Chondrocyte (in vitro differentiated cells): ENCODE data around the gene SLITRK6. TPM values are rescaled to one million over a fixed set of nuclear protein-coding genes. Genes with fewer than 3 reads are reported as not detected.
"Not testable (repeated sequence)": the region's sequence is repeated elsewhere in the genome, so short reads cannot be mapped to it uniquely, and the experiment has no call there.

Experiments
- DNase-seq: peaks from one replicate; pipeline ENCODE4 v3.0.0; 2021; ENCODE audit warnings: mixed read lengths, low spot score
- H3K27ac Mint-ChIP-seq: one replicate; pipeline ENCODE4 v1.8.0; 2021; ENCODE audit warnings: mild to moderate bottlenecking, moderate library complexity, mixed read lengths; ENCODE audit not compliant: unreplicated experiment
- H3K27me3 Mint-ChIP-seq: 2 replicates; pipeline ENCODE4 v1.8.0; 2021; ENCODE audit warnings: low read depth, mixed read lengths
- H3K36me3 Mint-ChIP-seq: 2 replicates; pipeline ENCODE4 v1.8.0; 2021; ENCODE audit warnings: low read depth, mixed read lengths
- H3K4me1 Mint-ChIP-seq: 2 replicates; pipeline ENCODE4 v1.8.0; 2021; ENCODE audit warnings: low read depth, mild to moderate bottlenecking, mixed read lengths
- H3K4me3 Mint-ChIP-seq: one replicate; pipeline ENCODE4 v1.8.0; 2021; ENCODE audit warnings: mild to moderate bottlenecking, moderate library complexity, mixed read lengths; ENCODE audit not compliant: unreplicated experiment
- H3K9me3 Mint-ChIP-seq: 2 replicates; pipeline ENCODE4 v1.8.0; 2021; ENCODE audit warnings: low read depth, mixed read lengths
- total RNA-seq: library from RNA; stranded (reverse); gene quantifications from 3 replicates; pipeline ENCODE4 v1.2.1, GENCODE V29; 2021
- TF ChIP-seq, protein P1 (sequence below): fragments of 200-600 bp; sonication (generic); IDR thresholded peaks from 2 replicates; pipeline ENCODE4 v1.5.0; 2021; ENCODE audit warnings: antibody characterized with exemption, mild to moderate bottlenecking, moderate library complexity

Gene SLITRK6
- total RNA-seq, 1 donor from 2014 or later: not detected

DNA sequence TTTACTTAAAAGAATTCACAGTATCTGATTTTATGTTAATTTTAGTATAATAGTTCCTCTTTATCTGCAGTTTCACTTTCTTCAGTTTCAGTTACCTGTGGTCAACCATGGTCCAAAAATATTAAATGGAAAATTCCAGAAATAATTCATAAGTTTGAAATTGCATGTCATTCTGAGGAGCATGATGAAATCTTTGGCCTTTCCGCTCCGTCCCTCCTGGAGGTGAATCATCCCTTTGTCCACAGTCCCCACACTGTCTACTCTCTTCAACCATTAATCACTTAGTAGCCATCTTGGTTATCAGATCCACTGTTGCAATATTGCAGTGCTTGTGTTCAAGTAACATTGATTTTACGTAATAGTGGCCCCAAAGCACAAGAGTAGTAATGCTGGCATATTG lies 26.9 kb downstream of the SLITRK6 start:
- Mint-ChIP-seq H3K36me3 (no peaks in the 10 kb centered on the region), H3K4me1 (peaks cover 4% of the 10 kb centered on the region), H3K4me3 (no peak overlapping the region), H3K27ac (no peak overlapping the region), H3K27me3 (peaks cover 5% of the 10 kb centered on the region), H3K9me3 (peaks cover 8% of the 10 kb centered on the region)
- no peak for DNase-seq
- TF ChIP-seq, protein P1, sequence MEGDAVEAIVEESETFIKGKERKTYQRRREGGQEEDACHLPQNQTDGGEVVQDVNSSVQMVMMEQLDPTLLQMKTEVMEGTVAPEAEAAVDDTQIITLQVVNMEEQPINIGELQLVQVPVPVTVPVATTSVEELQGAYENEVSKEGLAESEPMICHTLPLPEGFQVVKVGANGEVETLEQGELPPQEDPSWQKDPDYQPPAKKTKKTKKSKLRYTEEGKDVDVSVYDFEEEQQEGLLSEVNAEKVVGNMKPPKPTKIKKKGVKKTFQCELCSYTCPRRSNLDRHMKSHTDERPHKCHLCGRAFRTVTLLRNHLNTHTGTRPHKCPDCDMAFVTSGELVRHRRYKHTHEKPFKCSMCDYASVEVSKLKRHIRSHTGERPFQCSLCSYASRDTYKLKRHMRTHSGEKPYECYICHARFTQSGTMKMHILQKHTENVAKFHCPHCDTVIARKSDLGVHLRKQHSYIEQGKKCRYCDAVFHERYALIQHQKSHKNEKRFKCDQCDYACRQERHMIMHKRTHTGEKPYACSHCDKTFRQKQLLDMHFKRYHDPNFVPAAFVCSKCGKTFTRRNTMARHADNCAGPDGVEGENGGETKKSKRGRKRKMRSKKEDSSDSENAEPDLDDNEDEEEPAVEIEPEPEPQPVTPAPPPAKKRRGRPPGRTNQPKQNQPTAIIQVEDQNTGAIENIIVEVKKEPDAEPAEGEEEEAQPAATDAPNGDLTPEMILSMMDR: no peak

DNA sequence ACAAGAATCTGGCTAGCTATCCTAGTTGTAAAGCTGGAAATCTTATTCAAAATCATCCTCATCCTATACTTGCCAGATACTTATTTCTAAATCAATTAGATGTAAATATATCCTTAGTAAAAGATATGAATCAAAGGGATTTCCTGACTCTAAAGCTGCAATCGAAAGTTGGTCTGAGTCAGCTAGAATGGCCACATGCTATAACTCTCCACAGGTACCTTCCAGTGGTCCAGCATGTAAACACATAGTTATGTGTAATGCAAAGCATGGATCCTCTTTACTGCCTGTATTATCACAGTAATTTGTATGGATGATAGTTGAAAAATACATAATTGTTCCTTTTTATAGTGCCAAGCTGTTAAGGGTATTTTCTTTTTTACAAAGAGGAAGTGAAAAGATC lies 27.4 kb downstream of the SLITRK6 start:
- Mint-ChIP-seq H3K4me3 (no peak overlapping the region), H3K27ac (no peak overlapping the region), H3K27me3 (peaks cover 8% of the 10 kb centered on the region), H3K9me3 (peaks cover 8% of the 10 kb centered on the region), H3K4me1 (peaks cover 4% of the 10 kb centered on the region), H3K36me3 (no peaks in the 10 kb centered on the region)
- no peak for DNase-seq
- TF ChIP-seq, protein P1: no peak

DNA sequence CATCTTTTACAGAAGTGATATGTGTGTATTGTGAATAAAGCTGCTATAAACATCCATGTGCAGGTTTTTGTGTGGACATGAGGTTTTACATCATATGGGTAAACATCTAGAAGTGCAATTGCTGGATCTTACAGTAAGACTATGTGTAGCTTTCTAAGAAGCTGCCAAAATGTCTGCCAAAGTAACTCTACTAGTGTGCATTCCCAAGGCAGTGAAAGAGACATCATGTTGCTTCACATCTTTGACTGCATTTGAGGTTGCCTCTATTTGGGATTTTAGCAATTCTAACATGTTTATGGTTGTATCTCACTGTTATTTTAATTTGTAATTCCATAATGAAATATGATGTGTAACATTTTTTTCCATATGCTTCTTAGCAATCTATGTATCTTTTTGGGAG lies 30.3 kb downstream of the SLITRK6 start:
- no peak overlapping the region for H3K27ac Mint-ChIP-seq
- TF ChIP-seq, protein P1: no peak
- H3K27me3 Mint-ChIP-seq: peaks cover 10% of the 10 kb centered on the region
- H3K4me3 Mint-ChIP-seq: no peak overlapping the region
- peaks cover 4% of the 10 kb centered on the region for H3K4me1 Mint-ChIP-seq
- DNase-seq: no peak
- no peaks in the 10 kb centered on the region for H3K36me3 Mint-ChIP-seq
- H3K9me3 Mint-ChIP-seq: peaks cover 2% of the 10 kb centered on the region

DNA sequence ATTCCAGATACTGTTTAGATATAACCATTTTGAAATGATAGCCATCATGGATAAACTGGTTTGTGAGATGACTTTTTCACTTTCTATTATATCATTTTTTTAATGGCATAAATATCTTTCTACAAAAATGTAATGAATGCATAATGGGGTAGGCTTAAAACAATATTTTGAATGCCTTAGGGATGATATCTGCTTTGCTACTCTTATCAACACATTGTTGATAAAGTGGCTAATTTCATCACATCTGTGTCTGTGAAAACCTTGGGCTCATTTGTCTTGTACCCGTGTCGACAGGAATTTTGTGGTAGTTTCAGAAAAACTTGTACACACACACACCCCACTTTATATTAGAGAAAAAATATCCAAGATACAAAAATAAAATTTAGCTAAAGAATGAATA lies 44.1 kb downstream of the SLITRK6 start:
- Mint-ChIP-seq H3K4me1 (peaks cover 5% of the 10 kb centered on the region), H3K36me3 (no peaks in the 10 kb centered on the region), H3K9me3 (no peaks in the 10 kb centered on the region), H3K4me3 (no peak overlapping the region), H3K27me3 (no peaks in the 10 kb centered on the region), H3K27ac (no peak overlapping the region)
- TF ChIP-seq, protein P1: no peak
- no peak for DNase-seq

DNA sequence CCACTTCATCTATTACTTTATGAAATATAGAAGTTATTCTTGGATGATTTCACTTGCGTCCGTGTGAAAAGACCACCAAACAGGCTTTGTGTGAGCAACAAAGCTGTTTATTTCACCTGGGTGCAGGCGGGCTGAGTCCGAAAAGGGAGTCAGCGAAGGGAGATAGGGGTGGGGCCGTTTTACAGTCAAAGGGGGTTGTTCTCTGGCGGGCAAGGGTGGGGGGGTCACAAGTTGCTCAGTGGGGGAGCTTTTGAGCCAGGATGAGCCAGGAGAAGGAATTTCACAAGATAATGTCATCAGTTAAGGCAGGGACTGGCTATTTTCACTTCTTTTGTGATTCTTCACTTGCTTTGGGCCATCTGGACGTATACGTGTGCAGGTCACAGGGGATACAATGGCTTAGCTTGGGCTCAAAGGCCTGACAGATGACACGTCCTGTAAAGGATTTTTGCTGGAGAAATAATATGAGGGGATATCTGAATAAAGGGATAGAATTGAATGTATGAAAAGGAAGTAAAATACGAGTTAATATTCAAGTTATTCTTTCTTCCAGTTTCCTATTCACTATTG lies 55.9 kb downstream of the SLITRK6 start:
- Mint-ChIP-seq H3K27ac (peak overlapping the region; percentile 51), H3K4me1 (peaks cover 17% of the 10 kb centered on the region)

More for the DNA sequence above, 55.9 kb downstream of the SLITRK6 start:
- not testable (repeated sequence) for H3K36me3 Mint-ChIP-seq, H3K27me3 Mint-ChIP-seq, DNase-seq, H3K9me3 Mint-ChIP-seq, H3K4me3 Mint-ChIP-seq
